HG03060 (cell line): ENCODE data around the gene KRT7.

Experiments used
- ATAC-seq: cut with Tn5 transposase; IDR thresholded peaks from one replicate; pipeline ENCODE4 v1.9.1; 2021; ENCODE audit warnings: low read depth, moderate number of reproducible peaks; ENCODE audit not compliant: unreplicated experiment

KRT7 gene

GRCh38 chr12:52232674-52233461 is at the start of gene KRT7:
Gene KRT7 (plus strand): TSS chr12:52233243. CDS start chr12:52233297, 54 bp downstream.
- no peak for ATAC-seq

GRCh38 chr12:52183544-52183910 is 49.5 kb upstream of the KRT7 start:
- ATAC-seq = no peak

- ATAC-seq = no peak
These were observed 49.1 kb upstream of the KRT7 start for GRCh38 chr12:52183971-52184370.

GRCh38 chr12:52184813-52185212 is 48.2 kb upstream of the KRT7 start:
- ATAC-seq = no peak

- ATAC-seq = no peak
These were observed 47.6 kb upstream of the KRT7 start for GRCh38 chr12:52185400-52185967.

GRCh38 chr12:52186118-52186840 is 46.8 kb upstream of the KRT7 start:
- ATAC-seq = no peak

GRCh38 chr12:52187206-52187605 is 45.8 kb upstream of the KRT7 start:
- ATAC-seq = no peak

- no peak for ATAC-seq
These were observed 45.4 kb upstream of the KRT7 start for GRCh38 chr12:52187640-52188039.

- no peak for ATAC-seq
These were observed 44.4 kb upstream of the KRT7 start for GRCh38 chr12:52188658-52189057.

GRCh38 chr12:52189376-52190174 is 43.5 kb upstream of the KRT7 start:
- ATAC-seq = no peak

- no peak for ATAC-seq
These were observed 41.9 kb upstream of the KRT7 start for GRCh38 chr12:52190860-52191729.

GRCh38 chr12:52191841-52192791 is 40.9 kb upstream of the KRT7 start, which contains the start of gene KRT80:
Gene KRT80 (minus strand): TSS chr12:52192014. CDS start chr12:52191902, 112 bp downstream.
- ATAC-seq = no peak

- ATAC-seq = no peak
These were observed 39.5 kb upstream of the KRT7 start for GRCh38 chr12:52193532-52193931.

GRCh38 chr12:52193991-52194390 is 39.1 kb upstream of the KRT7 start:
- ATAC-seq = no peak

GRCh38 chr12:52195065-52195730 is 37.8 kb upstream of the KRT7 start:
- ATAC-seq = no peak

GRCh38 chr12:52197371-52198231 is 35.4 kb upstream of the KRT7 start:
- ATAC-seq = no peak
